ENCODE results near the gene AGRN. TPM values are rescaled to one million over a fixed set of nuclear protein-coding genes. Genes with fewer than 3 reads are reported as not detected.
"Not testable (repeated sequence)": the region's sequence is repeated elsewhere in the genome, so short reads cannot be mapped to it uniquely, and the experiment has no call there.

The AGRN gene
- total RNA-seq, 1 experiment from 2014 or later = 37.8 TPM

GRCh38 chr1:999725-1000356, 20.1 kb upstream of the AGRN start, which contains the start of gene HES4:
Gene HES4 (minus strand): TSS chr1:1000097. CDS start chr1:999973, 124 bp downstream.
- peak; percentile 90 for DNase-seq (ENCODE audit: extremely low read depth, low read depth)

GRCh38 chr1:1000357-1001056, 19.4 kb upstream of the AGRN start:
- DNase-seq (ENCODE audit: extremely low read depth, low read depth) = peak; percentile 70

GRCh38 chr1:1001057-1001783, 18.7 kb upstream of the AGRN start:
- DNase-seq (ENCODE audit: extremely low read depth, low read depth) = no peak

GRCh38 chr1:1003618-1004419, 16.1 kb upstream of the AGRN start:
- no peak for DNase-seq (ENCODE audit: extremely low read depth, low read depth)

- DNase-seq (ENCODE audit: extremely low read depth, low read depth) = no peak
Observed at GRCh38 chr1:1004420-1004779, 15.5 kb upstream of the AGRN start.

- DNase-seq (ENCODE audit: extremely low read depth, low read depth) = no peak
Observed at GRCh38 chr1:1004780-1005697, 14.9 kb upstream of the AGRN start.

GRCh38 chr1:1005774-1006304, 14.1 kb upstream of the AGRN start:
- DNase-seq (ENCODE audit: extremely low read depth, low read depth) = no peak

- no peak for DNase-seq (ENCODE audit: extremely low read depth, low read depth)
Observed at GRCh38 chr1:1006305-1007159, 13.4 kb upstream of the AGRN start.

GRCh38 chr1:1010131-1010530, 9.8 kb upstream of the AGRN start:
- DNase-seq (ENCODE audit: extremely low read depth, low read depth) = not testable (repeated sequence)

GRCh38 chr1:1011396-1011949, 8.4 kb upstream of the AGRN start:
- DNase-seq (ENCODE audit: extremely low read depth, low read depth) = no peak

GRCh38 chr1:1012736-1013104, 7.2 kb upstream of the AGRN start:
- DNase-seq (ENCODE audit: extremely low read depth, low read depth) = not testable (repeated sequence)

GRCh38 chr1:1013105-1013921, 6.6 kb upstream of the AGRN start, which contains the start of gene ISG15:
Gene ISG15 (plus strand): TSS chr1:1013497. CDS start chr1:1013574, 77 bp downstream.
- DNase-seq (ENCODE audit: extremely low read depth, low read depth) = peak; percentile 50

- DNase-seq (ENCODE audit: extremely low read depth, low read depth) = no peak
Observed at GRCh38 chr1:1013922-1014648, 5.8 kb upstream of the AGRN start.

GRCh38 chr1:1014799-1015681, 4.9 kb upstream of the AGRN start:
- no peak for DNase-seq (ENCODE audit: extremely low read depth, low read depth)

GRCh38 chr1:1017397-1018320, 2.3 kb upstream of the AGRN start:
- not testable (repeated sequence) for DNase-seq (ENCODE audit: extremely low read depth, low read depth)

Data from NCI-H460 (cell line).